Loucy (cell line): Measurements from ENCODE around the gene SPAG7.

Experiments used
- H2AFZ ChIP-seq: fragments of 200-600 bp; sonication (generic); 2 replicates; pipeline ENCODE4 v1.6.0; 2016; ENCODE audit warnings: antibody characterized with exemption, mild to moderate bottlenecking, low read length, moderate library complexity
- H3F3A ChIP-seq: fragments of 200-600 bp; 2 replicates; pipeline ENCODE4 v1.6.0; 2016; ENCODE audit warnings: antibody characterized with exemption, low read depth, mild to moderate bottlenecking
- H3K27me3 ChIP-seq: fragments of 200-600 bp; sonication (generic); 2 replicates; pipeline ENCODE4 v1.6.1; 2014; ENCODE audit warnings: low read length, mild to moderate bottlenecking; ENCODE audit not compliant: insufficient read depth, poor library complexity, severe bottlenecking
- H3K36me3 ChIP-seq: fragments of 200-600 bp; sonication (generic); 2 replicates; pipeline ENCODE4 v1.6.1; 2016; ENCODE audit warnings: low read length; ENCODE audit not compliant: insufficient read depth
- H3K4me1 ChIP-seq: fragments of 200-600 bp; sonication (generic); 2 replicates; pipeline ENCODE4 v1.5.1; 2014; ENCODE audit warnings: low read length, mild to moderate bottlenecking; ENCODE audit not compliant: insufficient read depth, poor library complexity, severe bottlenecking
- H3K4me2 ChIP-seq: fragments of 200-600 bp; sonication (generic); 2 replicates; pipeline ENCODE4 v1.6.0; 2014; ENCODE audit warnings: antibody characterized with exemption, low read length, low read depth, mild to moderate bottlenecking; ENCODE audit not compliant: poor library complexity, severe bottlenecking
- H3K4me3 ChIP-seq: fragments of 200-600 bp; sonication (generic); 2 replicates; pipeline ENCODE4 v1.5.1; 2014; ENCODE audit warnings: low read length, mild to moderate bottlenecking, mixed read lengths; ENCODE audit not compliant: poor library complexity, severe bottlenecking
- H3K79me2 ChIP-seq: fragments of 200-600 bp; sonication (generic); 2 replicates; pipeline ENCODE4 v1.6.1; 2014; ENCODE audit warnings: low read length; ENCODE audit not compliant: insufficient read depth
- H3K9ac ChIP-seq: fragments of 200-600 bp; sonication (generic); 2 replicates; pipeline ENCODE4 v1.6.0; 2014; ENCODE audit warnings: mild to moderate bottlenecking, low read depth, low read length, moderate library complexity; ENCODE audit not compliant: poor library complexity, severe bottlenecking
- H3K9me2 ChIP-seq: fragments of 200-600 bp; sonication (generic); replicated peaks from 2 replicates; pipeline ENCODE4 v1.6.1; 2016; ENCODE audit warnings: low read depth, low read length, mixed read lengths
- H3K9me3 ChIP-seq: fragments of 200-600 bp; sonication (generic); 2 replicates; pipeline ENCODE4 v1.6.1; 2014; ENCODE audit warnings: mild to moderate bottlenecking, antibody characterized with exemption, low read length, low read depth; ENCODE audit not compliant: insufficient read depth
- H4K20me1 ChIP-seq: fragments of 200-600 bp; sonication (generic); 2 replicates; pipeline ENCODE4 v1.6.0; 2014; ENCODE audit warnings: antibody characterized with exemption, low read length, mild to moderate bottlenecking; ENCODE audit not compliant: insufficient read depth, poor library complexity, severe bottlenecking
- CTCF ChIP-seq: fragments of 200-600 bp; sonication (generic); conservative IDR thresholded peaks from 2 replicates; pipeline ENCODE4 v1.5.1; 2014; ENCODE audit warnings: mild to moderate bottlenecking, antibody characterized with exemption, low read length
- EZH2phosphoT487 ChIP-seq: fragments of 200-600 bp; IDR thresholded peaks from 2 replicates; pipeline ENCODE4 v1.6.1; 2018; ENCODE audit warnings: antibody characterized with exemption, mild to moderate bottlenecking, moderate library complexity, borderline replicate concordance

Gene SPAG7

GRCh38 chr17:4971826-4972225 is 4.2 kb upstream of the SPAG7 start:
- H2AFZ ChIP-seq: no peak overlapping the region
- no peak overlapping the region for H3K9ac ChIP-seq
- H4K20me1 ChIP-seq: no peaks in the 10 kb centered on the region
- 0 out of 2 replicates have a peak, but pooled peaks cover under 1% of the 10 kb centered on the region for H3K36me3 ChIP-seq
- H3F3A ChIP-seq: no peaks in the 10 kb centered on the region
- peaks cover 21% of the 10 kb centered on the region for H3K4me1 ChIP-seq
- H3K4me2 ChIP-seq: no peak overlapping the region
- H3K9me2 ChIP-seq: no peaks in the 10 kb centered on the region
- H3K27me3 ChIP-seq: no peaks in the 10 kb centered on the region
- H3K9me3 ChIP-seq: no peaks in the 10 kb centered on the region
- no peak overlapping the region for H3K4me3 ChIP-seq
- no peak for TF ChIP-seq CTCF
- TF ChIP-seq EZH2phosphoT487: no peak
- peaks cover 19% of the 10 kb centered on the region for H3K79me2 ChIP-seq

GRCh38 chr17:4970273-4970672 is 2.7 kb upstream of the SPAG7 start:
- TF ChIP-seq EZH2phosphoT487 (no peak), CTCF (no peak)
- H3K9ac ChIP-seq: peak overlapping the region; percentile 100
- no peaks in the 10 kb centered on the region for H3K36me3 ChIP-seq
- H2AFZ ChIP-seq: no peak overlapping the region
- H3K79me2 ChIP-seq: peaks cover 32% of the 10 kb centered on the region
- H3K4me3 ChIP-seq: no peak overlapping the region
- no peaks in the 10 kb centered on the region for H3K27me3 ChIP-seq
- H3K4me1 ChIP-seq: peaks cover 27% of the 10 kb centered on the region
- no peaks in the 10 kb centered on the region for H4K20me1 ChIP-seq
- H3K9me2 ChIP-seq: no peaks in the 10 kb centered on the region
- H3K9me3 ChIP-seq: no peaks in the 10 kb centered on the region
- no peaks in the 10 kb centered on the region for H3F3A ChIP-seq
- H3K4me2 ChIP-seq: no peak overlapping the region

GRCh38 chr17:4969551-4970173 is 2.0 kb upstream of the SPAG7 start:
- Histone ChIP-seq H4K20me1 (no peaks in the 10 kb centered on the region), H3K27me3 (no peaks in the 10 kb centered on the region), H3K4me3 (peak overlapping the region; percentile 100), H3K4me1 (peaks cover 27% of the 10 kb centered on the region), H2AFZ (no peak overlapping the region), H3K4me2 (peak overlapping the region; percentile 100), H3K9me2 (no peaks in the 10 kb centered on the region), H3K9ac (peak overlapping the region; percentile 100), H3K9me3 (no peaks in the 10 kb centered on the region), H3K79me2 (peaks cover 35% of the 10 kb centered on the region), H3F3A (no peaks in the 10 kb centered on the region), H3K36me3 (no peaks in the 10 kb centered on the region)
- TF ChIP-seq EZH2phosphoT487 (no peak), CTCF (no peak)
